ENCODE data around the gene PROZ. TPM values are rescaled to one million over a fixed set of nuclear protein-coding genes. Genes with fewer than 3 reads are reported as not detected.

PROZ gene
- polyA plus RNA-seq, 1 of the 3 experiments (the other 2 are of a cell fraction): not detected

DNA sequence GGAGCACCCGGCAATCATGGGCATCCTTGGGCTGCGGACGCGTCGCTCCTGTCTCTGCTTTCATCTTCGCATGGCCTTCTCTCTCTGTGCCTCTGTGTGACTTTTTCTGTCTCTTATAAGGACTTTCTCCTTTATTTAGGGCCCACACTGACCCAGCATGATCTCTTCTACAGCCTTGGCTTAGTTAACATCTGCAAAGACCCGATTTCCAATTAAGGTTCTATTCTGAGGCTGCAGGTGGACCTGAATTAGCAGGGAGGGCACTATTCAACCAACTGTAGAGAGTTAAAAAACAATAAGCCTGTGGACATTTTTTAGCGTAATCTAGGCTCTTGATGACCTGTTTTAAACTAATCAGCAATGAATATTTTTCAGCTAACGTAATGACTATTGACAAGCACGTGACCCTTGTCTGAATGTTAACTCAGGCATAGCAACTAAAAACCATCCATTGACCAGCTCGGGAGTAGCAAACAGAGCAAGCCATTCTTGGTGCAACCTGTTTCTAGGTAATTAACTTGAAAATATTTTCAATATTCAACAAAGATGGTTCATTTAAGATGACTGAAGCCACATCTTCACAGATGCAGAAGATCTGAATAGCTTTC is 20.7 kb upstream of the PROZ start:
- Histone ChIP-seq H3K4me2 (no peak overlapping the region), H3K27ac (ENCODE audit: low read depth in 2 of 2, low read length in 1 of 2) (no peak overlapping the region), H3K36me3 (replicated peaks in 1 of 2; ENCODE audit: control insufficient read depth in 1 of 2, insufficient read depth in 2 of 2, low read length in 1 of 2) (no peaks in the 10 kb centered on the region), H3K9me2 (no peaks in the 10 kb centered on the region), H3K4me3 (ENCODE audit: low read depth in 2 of 2, low read length in 1 of 2) (no peak overlapping the region), H3K9ac (no peak overlapping the region), H3K27me3 (ENCODE audit: insufficient read depth) (no peaks in the 10 kb centered on the region), H3K9me3 (no peaks in the 10 kb centered on the region), H3K79me2 (ENCODE audit: insufficient read depth) (no peaks in the 10 kb centered on the region), H2AFZ (ENCODE audit: low read depth) (no peak overlapping the region), H4K20me1 (ENCODE audit: insufficient read depth) (no peaks in the 10 kb centered on the region), H3K4me1 (ENCODE audit: control insufficient read depth in 1 of 2, insufficient read depth in 2 of 2, low read depth in 1 of 2, low read length in 1 of 2) (no peaks in the 10 kb centered on the region), H3F3A (replicated peaks; ENCODE audit: insufficient read depth) (peaks cover 6% of the 10 kb centered on the region)
- TF ChIP-seq, protein P1, sequence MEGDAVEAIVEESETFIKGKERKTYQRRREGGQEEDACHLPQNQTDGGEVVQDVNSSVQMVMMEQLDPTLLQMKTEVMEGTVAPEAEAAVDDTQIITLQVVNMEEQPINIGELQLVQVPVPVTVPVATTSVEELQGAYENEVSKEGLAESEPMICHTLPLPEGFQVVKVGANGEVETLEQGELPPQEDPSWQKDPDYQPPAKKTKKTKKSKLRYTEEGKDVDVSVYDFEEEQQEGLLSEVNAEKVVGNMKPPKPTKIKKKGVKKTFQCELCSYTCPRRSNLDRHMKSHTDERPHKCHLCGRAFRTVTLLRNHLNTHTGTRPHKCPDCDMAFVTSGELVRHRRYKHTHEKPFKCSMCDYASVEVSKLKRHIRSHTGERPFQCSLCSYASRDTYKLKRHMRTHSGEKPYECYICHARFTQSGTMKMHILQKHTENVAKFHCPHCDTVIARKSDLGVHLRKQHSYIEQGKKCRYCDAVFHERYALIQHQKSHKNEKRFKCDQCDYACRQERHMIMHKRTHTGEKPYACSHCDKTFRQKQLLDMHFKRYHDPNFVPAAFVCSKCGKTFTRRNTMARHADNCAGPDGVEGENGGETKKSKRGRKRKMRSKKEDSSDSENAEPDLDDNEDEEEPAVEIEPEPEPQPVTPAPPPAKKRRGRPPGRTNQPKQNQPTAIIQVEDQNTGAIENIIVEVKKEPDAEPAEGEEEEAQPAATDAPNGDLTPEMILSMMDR (IDR thresholded peaks at IDR 0.05): no peak
- no peak for TF ChIP-seq EZH2phosphoT487 (IDR thresholded peaks at IDR 0.05; ENCODE audit: borderline replicate concordance, low read depth)
- ChIA-PET CTCF (no interaction called here), POLR2A (no interaction called here)
- no peak for DNase-seq
- 76% methylated on average over 11 of the region's 11 CpGs for WGBS (ENCODE audit: low lambda C conversion rate)

DNA sequence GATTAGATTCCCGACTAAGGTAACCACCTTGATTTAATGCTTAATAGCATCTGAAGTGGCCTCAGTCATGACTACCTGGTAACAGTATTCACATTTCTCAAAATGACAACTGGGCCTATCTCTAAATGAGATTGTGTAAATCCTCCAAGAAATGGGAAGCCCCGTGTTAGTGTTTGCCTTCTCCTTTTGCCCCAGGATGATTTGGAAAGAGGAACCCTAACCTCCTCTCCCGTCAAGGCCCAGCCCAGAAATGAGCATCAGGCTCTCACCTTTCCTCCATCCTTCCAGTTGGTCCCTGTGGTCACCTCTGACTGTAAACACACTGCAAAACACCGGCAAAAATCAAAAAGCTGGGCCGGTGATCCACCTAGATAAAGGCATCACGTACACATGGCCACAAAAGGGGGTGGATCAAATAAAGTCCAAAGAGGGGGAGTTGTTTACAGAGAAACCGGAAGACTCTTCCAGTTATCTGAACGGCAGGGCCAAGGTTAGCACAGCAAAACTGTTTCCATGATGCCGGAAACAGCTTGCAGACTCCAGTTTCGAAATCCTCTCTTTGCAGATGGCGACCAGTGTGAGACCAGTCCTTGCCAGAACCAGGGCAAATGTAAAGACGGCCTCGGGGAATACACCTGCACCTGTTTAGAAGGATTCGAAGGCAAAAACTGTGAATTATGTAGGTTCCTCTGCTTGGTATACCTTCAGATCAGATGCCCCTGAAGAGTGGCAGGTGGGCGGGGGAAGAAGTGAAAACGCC is 19.5 kb upstream of the PROZ start:
- Histone ChIP-seq H3K9me3 (no peaks in the 10 kb centered on the region), H3K4me2 (no peak overlapping the region), H3K4me1 (ENCODE audit: control insufficient read depth in 1 of 2, insufficient read depth in 2 of 2, low read depth in 1 of 2, low read length in 1 of 2) (no peaks in the 10 kb centered on the region), H3K27me3 (ENCODE audit: insufficient read depth) (no peaks in the 10 kb centered on the region), H3K4me3 (ENCODE audit: low read depth in 2 of 2, low read length in 1 of 2) (no peak overlapping the region), H4K20me1 (ENCODE audit: insufficient read depth) (no peaks in the 10 kb centered on the region), H2AFZ (ENCODE audit: low read depth) (no peak overlapping the region), H3F3A (replicated peaks; ENCODE audit: insufficient read depth) (peaks cover 6% of the 10 kb centered on the region), H3K27ac (ENCODE audit: low read depth in 2 of 2, low read length in 1 of 2) (no peak overlapping the region), H3K9ac (no peak overlapping the region), H3K9me2 (no peaks in the 10 kb centered on the region), H3K36me3 (replicated peaks in 1 of 2; ENCODE audit: control insufficient read depth in 1 of 2, insufficient read depth in 2 of 2, low read length in 1 of 2) (no peaks in the 10 kb centered on the region), H3K79me2 (ENCODE audit: insufficient read depth) (no peaks in the 10 kb centered on the region)
- CTCF ChIA-PET: no interaction called here
- POLR2A ChIA-PET: no interaction called here
- no peak for DNase-seq
- 78% methylated on average over 16 of the region's 16 CpGs for WGBS (ENCODE audit: low lambda C conversion rate)
- TF ChIP-seq, protein P2, sequence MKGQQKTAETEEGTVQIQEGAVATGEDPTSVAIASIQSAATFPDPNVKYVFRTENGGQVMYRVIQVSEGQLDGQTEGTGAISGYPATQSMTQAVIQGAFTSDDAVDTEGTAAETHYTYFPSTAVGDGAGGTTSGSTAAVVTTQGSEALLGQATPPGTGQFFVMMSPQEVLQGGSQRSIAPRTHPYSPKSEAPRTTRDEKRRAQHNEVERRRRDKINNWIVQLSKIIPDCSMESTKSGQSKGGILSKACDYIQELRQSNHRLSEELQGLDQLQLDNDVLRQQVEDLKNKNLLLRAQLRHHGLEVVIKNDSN (IDR thresholded peaks at IDR 0.05; ENCODE audit: borderline replicate concordance, low read depth): no peak
- no peak for TF ChIP-seq MXI1 (IDR thresholded peaks at IDR 0.05; ENCODE audit: low read depth, low read length)
- TF ChIP-seq, protein P3, sequence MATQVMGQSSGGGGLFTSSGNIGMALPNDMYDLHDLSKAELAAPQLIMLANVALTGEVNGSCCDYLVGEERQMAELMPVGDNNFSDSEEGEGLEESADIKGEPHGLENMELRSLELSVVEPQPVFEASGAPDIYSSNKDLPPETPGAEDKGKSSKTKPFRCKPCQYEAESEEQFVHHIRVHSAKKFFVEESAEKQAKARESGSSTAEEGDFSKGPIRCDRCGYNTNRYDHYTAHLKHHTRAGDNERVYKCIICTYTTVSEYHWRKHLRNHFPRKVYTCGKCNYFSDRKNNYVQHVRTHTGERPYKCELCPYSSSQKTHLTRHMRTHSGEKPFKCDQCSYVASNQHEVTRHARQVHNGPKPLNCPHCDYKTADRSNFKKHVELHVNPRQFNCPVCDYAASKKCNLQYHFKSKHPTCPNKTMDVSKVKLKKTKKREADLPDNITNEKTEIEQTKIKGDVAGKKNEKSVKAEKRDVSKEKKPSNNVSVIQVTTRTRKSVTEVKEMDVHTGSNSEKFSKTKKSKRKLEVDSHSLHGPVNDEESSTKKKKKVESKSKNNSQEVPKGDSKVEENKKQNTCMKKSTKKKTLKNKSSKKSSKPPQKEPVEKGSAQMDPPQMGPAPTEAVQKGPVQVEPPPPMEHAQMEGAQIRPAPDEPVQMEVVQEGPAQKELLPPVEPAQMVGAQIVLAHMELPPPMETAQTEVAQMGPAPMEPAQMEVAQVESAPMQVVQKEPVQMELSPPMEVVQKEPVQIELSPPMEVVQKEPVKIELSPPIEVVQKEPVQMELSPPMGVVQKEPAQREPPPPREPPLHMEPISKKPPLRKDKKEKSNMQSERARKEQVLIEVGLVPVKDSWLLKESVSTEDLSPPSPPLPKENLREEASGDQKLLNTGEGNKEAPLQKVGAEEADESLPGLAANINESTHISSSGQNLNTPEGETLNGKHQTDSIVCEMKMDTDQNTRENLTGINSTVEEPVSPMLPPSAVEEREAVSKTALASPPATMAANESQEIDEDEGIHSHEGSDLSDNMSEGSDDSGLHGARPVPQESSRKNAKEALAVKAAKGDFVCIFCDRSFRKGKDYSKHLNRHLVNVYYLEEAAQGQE (IDR thresholded peaks at IDR 0.05; ENCODE audit: low read depth, low read length): no peak
- TF ChIP-seq, protein P4, sequence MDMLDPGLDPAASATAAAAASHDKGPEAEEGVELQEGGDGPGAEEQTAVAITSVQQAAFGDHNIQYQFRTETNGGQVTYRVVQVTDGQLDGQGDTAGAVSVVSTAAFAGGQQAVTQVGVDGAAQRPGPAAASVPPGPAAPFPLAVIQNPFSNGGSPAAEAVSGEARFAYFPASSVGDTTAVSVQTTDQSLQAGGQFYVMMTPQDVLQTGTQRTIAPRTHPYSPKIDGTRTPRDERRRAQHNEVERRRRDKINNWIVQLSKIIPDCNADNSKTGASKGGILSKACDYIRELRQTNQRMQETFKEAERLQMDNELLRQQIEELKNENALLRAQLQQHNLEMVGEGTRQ (IDR thresholded peaks at IDR 0.05; ENCODE audit: borderline replicate concordance, low read depth, low read length): no peak
- no peak for TF ChIP-seq ELF1 (IDR thresholded peaks at IDR 0.05)
- no peak for TF ChIP-seq TCF12 (IDR thresholded peaks at IDR 0.05)
- TF ChIP-seq, protein P5, sequence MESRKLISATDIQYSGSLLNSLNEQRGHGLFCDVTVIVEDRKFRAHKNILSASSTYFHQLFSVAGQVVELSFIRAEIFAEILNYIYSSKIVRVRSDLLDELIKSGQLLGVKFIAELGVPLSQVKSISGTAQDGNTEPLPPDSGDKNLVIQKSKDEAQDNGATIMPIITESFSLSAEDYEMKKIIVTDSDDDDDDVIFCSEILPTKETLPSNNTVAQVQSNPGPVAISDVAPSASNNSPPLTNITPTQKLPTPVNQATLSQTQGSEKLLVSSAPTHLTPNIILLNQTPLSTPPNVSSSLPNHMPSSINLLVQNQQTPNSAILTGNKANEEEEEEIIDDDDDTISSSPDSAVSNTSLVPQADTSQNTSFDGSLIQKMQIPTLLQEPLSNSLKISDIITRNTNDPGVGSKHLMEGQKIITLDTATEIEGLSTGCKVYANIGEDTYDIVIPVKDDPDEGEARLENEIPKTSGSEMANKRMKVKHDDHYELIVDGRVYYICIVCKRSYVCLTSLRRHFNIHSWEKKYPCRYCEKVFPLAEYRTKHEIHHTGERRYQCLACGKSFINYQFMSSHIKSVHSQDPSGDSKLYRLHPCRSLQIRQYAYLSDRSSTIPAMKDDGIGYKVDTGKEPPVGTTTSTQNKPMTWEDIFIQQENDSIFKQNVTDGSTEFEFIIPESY (IDR thresholded peaks at IDR 0.05; ENCODE audit: borderline replicate concordance, low read depth): no peak
- no peak for TF ChIP-seq YY1 (IDR thresholded peaks at IDR 0.05; ENCODE audit: low read depth)
- TF ChIP-seq TEAD4 (IDR thresholded peaks at IDR 0.05; ENCODE audit: borderline replicate concordance, insufficient read depth): no peak
- no peak for TF ChIP-seq MEF2A (IDR thresholded peaks at IDR 0.05; ENCODE audit: borderline replicate concordance, low read depth)
- TF ChIP-seq FOXJ3 (CRISPR knock-in tag; IDR thresholded peaks at IDR 0.05): no peak
- no peak for TF ChIP-seq EZH2phosphoT487 (IDR thresholded peaks at IDR 0.05; ENCODE audit: borderline replicate concordance, low read depth)
- no peak for TF ChIP-seq FOSL2 (IDR thresholded peaks at IDR 0.05; ENCODE audit: borderline replicate concordance, low read depth)
- TF ChIP-seq NRF1 (IDR thresholded peaks at IDR 0.05; ENCODE audit: low read depth, low read length): no peak
- TF ChIP-seq EP300 (IDR thresholded peaks at IDR 0.05; ENCODE audit: borderline replicate concordance in 1 of 2, low read depth in 1 of 2, low read length in 1 of 2): no peak

Data from SK-N-SH (cell line).